Stimulated activated CD8-positive, alpha-beta memory T cell treated with anti-CD3 and anti-CD28 coated beads, Interleukin-4, amount 100 ng/mL, for 48 hours (primary cell): ENCODE results near the gene FIBP.
A peak's percentile ranks its signal among the peaks of the same experiment; 100 is the strongest.
"Not testable (repeated sequence)": the region's sequence is repeated elsewhere in the genome, so short reads cannot be mapped to it uniquely, and the experiment has no call there.

Experiments used
- DNase-seq: peaks from one replicate; pipeline ENCODE4 v3.0.0-alpha.2; 2020

FIBP gene

DNA sequence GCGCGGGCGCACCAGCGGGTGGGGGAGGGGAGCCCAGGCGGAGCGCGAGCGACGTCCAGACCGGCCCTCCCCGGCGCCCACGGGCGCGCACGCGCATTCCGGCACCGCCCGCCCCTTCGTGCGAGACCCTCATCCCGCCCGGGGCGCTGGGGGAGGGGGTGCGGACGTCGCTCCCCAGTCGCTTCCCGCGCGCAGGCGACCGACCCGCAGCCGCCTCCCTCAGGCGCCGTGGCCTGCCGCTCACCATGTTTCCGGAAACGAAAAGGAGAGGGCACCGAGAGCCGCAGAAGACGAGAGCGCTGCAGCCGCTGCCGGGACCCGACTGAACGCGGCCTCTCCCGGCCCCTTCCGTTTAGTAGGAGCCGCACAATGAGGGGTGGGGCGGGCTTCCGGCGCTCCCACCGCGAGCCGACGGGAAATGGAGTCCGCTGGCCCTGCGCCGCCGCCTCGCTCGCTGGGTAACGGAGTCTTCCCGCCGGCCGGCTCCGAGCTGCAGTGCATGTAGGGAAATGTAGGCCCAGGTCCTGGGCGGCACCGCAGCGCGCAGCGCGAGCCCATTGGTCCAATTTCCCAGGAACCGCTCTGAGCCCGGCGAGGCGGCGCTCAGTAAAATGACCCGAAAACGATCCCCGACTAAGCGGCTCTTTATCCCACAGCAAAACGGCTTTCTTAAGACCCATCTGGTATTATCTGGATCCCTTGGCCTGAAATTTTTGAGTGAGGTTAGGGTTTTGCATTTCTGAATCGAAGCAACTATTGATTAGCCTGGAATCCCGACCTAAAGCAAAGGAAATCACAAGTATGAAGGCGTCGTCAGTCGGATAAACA, 30.2 kb downstream of the FIBP start, which contains the start of gene CFL1:
Gene CFL1 (minus strand): TSS at position 328 of the 828 bp plus-strand sequence. CDS start 81 bp downstream, at position 247.
- peak; percentile 97 for DNase-seq

DNA sequence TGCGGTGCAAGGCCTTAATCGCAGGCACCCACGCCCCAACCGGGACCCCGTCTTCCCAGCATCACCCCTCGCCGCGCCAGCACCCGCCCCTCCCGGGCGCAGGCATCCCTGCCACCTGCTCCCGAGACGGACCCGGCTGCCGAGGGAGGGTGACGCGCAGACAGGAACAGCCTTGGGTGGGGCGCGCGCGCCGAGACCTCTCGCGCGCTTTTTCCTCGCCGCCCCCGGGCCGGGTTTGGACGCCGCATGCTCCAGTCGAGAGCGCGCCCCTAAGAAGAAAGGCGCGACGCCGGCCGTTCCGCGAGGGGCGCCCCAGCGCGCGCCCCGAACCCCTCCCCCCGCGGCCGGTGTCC, 30.8 kb downstream of the FIBP start:
- DNase-seq, result peak; percentile 71

- DNase-seq, result peak; percentile 87
These were observed 31.4 kb downstream of the FIBP start for GRCh38 chr11:65856689-65857499.

DNA sequence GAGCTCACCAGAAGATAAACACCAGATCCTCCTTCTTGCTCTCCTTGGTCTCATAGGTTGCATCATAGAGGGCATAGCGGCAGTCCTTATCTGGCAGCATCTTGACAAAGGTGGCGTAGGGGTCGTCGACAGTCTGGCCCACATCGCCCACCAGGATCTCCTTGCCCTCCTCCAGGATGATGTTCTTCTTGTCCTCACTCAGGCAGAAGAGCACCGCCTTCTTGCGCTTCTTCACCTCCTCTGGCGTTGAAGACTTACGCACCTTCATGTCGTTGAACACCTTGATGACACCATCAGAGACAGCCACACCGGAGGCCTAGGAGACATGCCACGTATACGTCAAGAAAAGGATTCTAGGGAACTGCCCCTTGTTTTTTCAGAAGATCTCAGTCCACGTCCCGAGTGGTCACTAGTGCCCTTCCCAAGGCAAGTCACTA, 32.3 kb downstream of the FIBP start:
- peak; percentile 22 for DNase-seq

DNA sequence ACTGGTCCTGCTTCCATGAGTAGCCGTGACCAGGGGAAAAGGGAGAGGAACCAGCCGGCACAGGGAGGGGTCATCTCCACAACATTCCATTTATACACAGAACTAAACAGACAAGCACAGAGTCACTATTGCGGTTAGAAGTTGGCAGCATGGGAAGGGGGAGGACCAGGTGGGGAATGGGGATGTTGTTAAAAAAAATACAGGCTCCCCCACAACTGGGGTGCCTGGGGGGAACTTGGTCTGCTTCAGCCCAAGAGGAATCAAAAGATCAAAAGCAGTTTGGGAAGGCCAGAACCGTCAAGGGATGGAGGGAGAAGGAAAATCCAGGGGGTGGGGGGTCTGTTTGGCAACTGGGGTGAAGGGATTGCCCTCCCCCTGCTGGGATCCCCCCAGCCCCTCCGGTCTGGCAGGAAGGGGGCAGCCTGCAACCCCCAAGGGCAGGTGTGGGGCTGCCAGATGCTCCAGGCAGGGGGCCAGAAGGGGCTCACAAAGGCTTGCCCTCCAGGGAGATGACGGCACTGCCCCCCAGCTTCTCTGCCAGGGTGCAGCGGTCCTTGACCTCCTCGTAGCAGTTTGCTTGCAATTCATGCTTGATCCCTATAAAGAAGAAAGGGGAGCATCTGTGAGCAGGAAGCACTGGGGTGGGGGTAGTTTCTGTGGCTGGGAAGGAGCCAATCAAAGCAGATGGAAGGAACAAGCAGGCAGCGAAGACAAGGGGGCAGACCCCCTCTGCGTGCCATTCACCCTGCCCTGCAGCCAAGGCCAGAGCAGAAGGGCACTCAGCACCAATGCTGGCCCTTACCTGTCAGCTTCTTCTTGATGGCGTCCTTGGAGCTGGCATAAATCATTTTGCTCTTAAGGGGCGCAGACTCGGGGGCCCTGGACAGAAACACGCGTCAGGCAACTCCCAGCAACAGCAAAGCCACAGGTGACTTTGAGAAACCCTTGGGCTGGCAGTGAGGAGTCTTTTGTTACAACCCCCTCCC, 33.1 kb downstream of the FIBP start:
- peak; percentile 23 for DNase-seq

GRCh38 chr11:65854161-65854592, 34.1 kb downstream of the FIBP start:
- peak; percentile 23 for DNase-seq

DNA sequence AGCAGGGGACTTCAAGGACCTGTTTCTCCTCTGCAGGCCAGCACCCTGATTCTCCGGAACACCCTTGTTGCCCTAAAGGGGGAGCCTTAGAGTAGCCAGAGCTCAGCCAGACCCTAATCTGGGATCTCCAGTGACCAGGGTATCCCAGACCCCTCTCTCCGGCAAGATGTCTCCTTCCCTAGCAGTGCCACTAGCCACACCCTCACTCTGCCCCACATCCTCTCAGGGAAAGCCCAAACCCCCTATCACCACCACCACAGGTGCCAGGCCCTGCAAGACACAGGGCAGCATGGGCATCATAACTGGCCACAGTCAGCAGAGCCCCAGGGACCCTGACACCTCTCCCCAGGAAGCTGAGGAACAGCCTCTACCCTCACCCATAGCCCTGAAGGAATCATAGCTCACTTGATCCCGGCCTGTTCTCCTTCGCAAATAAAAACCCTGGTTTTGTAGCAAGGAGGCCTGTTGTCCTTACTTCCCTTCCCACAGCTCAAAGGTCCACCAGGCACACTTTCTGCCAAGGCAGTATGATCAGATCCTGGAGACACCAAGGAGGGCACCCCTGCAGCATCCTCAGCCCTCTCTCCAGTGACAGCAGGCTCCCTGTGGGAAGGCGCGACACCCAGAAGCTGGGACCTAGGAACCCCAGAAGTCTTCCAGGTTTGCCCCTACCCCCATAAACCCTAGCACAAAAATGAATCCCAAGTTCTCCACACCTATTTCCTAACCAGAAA, 34.9 kb downstream of the FIBP start:
- peak; percentile 25 for DNase-seq

- peak; percentile 37 for DNase-seq
These were observed 35.6 kb downstream of the FIBP start for GRCh38 chr11:65852508-65853245.

- DNase-seq, result peak; percentile 27
These were observed 36.3 kb downstream of the FIBP start for GRCh38 chr11:65851811-65852507.

- peak; percentile 62 for DNase-seq
These were observed 37.1 kb downstream of the FIBP start for GRCh38 chr11:65851083-65851579.

DNA sequence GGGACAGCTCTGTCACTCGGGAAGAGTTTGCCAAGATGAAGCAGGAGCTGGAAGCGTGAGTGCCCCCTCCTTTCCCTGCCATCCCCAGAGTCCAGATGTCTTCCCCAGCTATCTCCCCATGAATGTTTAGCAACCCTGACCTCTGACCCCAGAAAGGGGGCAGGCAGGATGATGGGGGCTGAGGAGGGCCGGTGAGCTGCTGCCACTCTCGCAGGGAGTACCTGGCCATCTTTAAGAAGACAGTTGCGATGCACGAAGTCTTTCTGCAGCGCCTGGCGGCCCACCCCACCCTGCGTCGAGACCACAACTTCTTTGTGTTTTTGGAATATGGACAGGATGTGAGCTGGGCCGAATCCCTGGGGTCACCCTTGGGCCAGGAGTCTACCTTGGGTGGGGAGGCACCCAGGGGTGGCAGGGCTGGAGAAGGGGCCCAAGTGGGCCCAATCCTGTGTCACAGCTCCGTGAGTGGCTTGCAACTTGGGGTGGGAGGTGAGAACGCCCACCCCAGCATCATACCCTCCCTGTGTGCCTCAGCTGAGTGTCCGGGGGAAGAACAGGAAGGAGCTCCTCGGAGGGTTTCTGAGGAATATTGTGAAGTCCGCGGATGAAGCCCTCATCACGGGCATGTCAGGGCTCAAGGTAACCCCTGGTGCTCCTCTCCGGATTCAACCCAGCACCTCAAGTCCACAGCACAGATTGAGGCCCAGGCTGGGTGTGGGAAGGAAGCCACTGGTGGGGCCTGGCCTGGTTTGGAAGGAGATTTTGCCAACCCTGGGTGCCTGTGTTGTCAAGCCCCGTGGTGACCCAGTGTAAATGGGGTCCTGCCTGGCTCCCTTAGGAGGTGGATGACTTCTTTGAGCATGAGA, 37.8 kb downstream of the FIBP start:
- peak; percentile 32 for DNase-seq

- no peak for DNase-seq
These were observed 38.5 kb downstream of the FIBP start for GRCh38 chr11:65849771-65850216.

DNA sequence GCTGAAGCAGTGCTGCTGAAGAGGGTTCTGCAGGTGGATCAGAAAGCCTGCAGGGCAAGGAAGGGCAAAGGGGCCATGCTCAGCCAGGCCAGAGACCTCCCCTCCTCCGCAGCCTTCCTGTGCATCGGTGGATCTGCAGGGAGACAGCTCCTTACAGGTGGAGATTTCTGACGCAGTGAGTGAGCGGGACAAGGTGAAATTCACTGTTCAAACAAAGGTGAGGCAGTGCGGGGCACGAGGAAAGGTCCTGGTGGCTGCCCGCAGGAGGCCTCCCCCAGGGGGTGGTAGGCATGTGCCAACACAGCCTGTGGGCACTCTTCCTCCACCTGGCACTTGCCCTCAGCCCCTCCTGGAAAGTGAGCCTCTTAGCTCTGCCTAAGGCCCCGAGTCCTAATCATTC, 38.9 kb downstream of the FIBP start:
- no peak for DNase-seq

DNA sequence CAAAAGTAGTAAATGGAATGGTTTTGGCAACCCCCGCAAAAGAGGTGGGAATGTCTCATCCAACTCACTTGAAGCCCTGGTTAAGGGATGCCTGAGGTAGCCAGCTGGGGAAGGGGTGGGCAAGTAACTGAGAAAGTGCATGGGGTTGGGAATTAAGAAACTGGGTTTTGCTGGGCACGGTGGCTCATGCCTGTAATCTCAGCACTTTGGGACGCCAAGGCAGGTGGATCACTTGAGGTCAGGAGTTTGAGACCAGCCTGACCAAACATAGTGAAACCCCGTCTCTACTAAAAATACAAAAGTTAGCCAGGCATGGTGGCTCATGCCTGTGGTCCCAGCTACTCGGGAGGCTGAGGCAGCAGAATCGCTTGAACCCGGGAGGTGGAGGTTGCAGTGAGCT, 39.6 kb downstream of the FIBP start:
- DNase-seq, result not testable (repeated sequence)

DNA sequence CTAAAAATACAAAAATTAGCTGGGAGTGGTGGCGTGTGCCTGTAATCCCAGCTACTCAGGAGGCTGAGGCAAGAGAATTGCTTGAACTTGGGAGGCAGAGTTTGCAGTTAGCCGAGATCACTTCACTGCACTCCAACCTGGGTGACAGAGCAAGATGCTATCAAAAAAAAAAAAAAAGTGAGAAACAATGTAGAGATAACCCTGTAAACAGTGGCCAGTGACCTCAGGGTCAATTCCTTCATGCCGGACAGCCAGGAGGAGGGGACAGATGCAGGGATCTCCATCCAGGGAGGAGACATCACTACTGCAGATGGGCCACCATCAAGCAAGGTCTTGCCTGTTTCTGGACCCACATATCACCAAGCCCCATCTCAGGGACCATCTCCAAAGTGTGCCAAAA, 40.5 kb downstream of the FIBP start:
- no peak for DNase-seq

DNA sequence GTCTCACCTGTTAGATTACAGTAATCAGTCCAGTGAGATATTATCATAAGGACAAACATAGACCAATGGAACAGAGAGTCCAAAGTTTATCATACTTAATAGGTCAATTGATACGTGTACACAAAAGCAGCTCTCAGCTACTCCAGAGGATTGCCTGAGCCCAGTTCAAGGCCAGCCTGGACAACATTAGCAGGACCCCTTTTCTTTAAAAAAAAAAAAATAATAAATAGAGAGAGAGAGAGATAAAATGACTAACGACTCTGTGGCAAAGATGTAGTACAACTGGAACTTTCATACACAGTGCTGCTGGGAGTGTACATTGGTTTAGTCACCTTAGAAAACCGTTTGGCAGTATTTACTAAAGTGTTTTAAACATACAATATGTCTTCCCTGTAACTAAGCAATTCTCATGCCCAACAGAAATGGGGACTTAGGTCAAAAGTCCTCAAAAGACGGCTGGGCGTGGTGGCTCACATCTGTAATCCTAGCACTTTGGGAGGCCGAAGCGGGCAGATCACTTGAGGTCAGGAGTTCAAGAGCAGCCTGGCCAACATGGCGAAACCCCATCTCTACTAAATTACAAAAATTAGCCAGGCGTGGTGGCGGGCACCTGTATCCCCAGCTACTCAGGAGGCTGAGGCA, 43.9 kb downstream of the FIBP start:
- no peak for DNase-seq

- DNase-seq, result no peak
These were observed 44.5 kb downstream of the FIBP start for GRCh38 chr11:65843811-65844210.

DNA sequence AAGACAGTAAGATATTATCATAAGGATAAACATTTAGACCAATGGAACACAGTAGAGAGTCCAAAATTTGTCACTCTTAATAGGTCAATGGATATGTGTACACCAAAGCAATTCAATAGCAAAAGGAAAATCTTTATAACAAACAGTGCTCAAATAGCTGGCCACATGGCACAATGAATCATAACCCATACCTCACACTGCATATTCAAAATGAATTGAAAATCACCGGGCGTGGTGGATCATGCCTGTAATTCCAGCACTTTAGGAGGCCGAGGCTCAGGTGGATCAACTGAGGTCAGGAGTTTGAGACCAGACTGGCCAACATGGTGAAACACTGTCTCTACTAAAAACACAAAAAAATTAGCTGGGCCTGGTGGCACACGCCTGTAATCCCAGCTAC, 46.1 kb downstream of the FIBP start:
- DNase-seq, result no peak

DNA sequence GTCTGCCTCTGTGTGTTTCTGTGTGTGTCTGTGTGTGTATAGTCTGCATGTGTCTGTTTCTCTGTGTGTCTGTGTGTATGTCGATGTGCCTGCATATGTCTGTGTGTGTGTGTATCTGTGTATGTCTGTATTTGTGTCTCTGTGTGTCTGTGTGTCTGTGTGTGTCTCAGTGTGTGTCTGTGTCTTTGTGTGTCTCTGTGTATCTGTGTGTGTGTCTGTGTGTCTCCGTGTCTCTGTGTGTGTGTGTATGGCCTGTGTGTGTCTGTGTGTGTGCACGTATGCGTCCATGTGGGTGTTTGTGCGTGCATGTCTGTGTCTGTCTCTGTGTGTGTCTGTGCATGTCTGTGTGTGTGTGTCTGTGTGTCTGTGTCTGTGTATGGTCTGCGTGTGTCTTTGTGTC, 54.1 kb downstream of the FIBP start:
- DNase-seq, result no peak
